ENCODE measurements around the gene PUSL1. TPM values are rescaled to one million over a fixed set of nuclear protein-coding genes. Genes with fewer than 3 reads are reported as not detected.

Gene PUSL1
- total and polyA plus RNA-seq, 2 of the 13 experiments (the other 11 are each of a cell fraction or from before 2014, with no cell fraction given) = 8.3 to 22.2 TPM

- 0 out of 2 replicates have a peak, but pooled peaks have one; percentile 36 for TF ChIP-seq ZFAT (CRISPR knock-in tag; conservative IDR thresholded peaks at IDR 0.05)
- TF ChIP-seq MTA1 (CRISPR knock-in tag; IDR thresholded peaks at IDR 0.05; ENCODE audit: borderline replicate concordance) = no peak
- TF ChIP-seq PHF20 (CRISPR knock-in tag; IDR thresholded peaks at IDR 0.05) = peak; percentile 65
- no peak for TF ChIP-seq SETDB1 (CRISPR knock-in tag; IDR thresholded peaks at IDR 0.05; ENCODE audit: borderline replicate concordance)
- TF ChIP-seq HHEX (CRISPR knock-in tag; IDR thresholded peaks at IDR 0.05) = no peak
- peak; percentile 53 to 56; a peak in 2 of 4 replicates for TF ChIP-seq HMGXB4 (CRISPR knock-in tag; IDR thresholded peaks at IDR 0.05; ENCODE audit: borderline replicate concordance in 1 of 2, low read depth in 1 of 2)
- TF ChIP-seq PCBP2 (optimal IDR thresholded peaks at IDR 0.05; ENCODE audit: low read depth, low read length, poor library complexity, severe bottlenecking) = no peak
- TF ChIP-seq RARA (CRISPR knock-in tag; IDR thresholded peaks at IDR 0.05) = no peak
- 0 out of 2 replicates have a peak, but pooled peaks have one; percentile 22 for TF ChIP-seq POGZ (CRISPR knock-in tag; IDR thresholded peaks at IDR 0.05)
- peak; percentile 86 for TF ChIP-seq HNRNPK (IDR thresholded peaks at IDR 0.05; ENCODE audit: low read depth, low read length, poor library complexity, severe bottlenecking)
- peak; percentile 22; the same call in 1 of the 2 replicates for TF ChIP-seq HNF4A (CRISPR knock-in tag; IDR thresholded peaks at IDR 0.05)
- TF ChIP-seq NFRKB (IDR thresholded peaks at IDR 0.05) = no peak
- TF ChIP-seq ZNF564 (CRISPR knock-in tag; IDR thresholded peaks at IDR 0.05) = 0 out of 2 replicates have a peak, but pooled peaks have one; percentile 44
- TF ChIP-seq CCAR2 (optimal IDR thresholded peaks at IDR 0.05; ENCODE audit: low read depth, low read length) = peak; percentile 82
- TF ChIP-seq ZNF335 (CRISPR knock-in tag; IDR thresholded peaks at IDR 0.05) = no peak
- no peak for TF ChIP-seq ZNF292 (CRISPR knock-in tag; IDR thresholded peaks at IDR 0.05; ENCODE audit: borderline replicate concordance, low read depth)
- no peak for TF ChIP-seq MEF2D (CRISPR knock-in tag; IDR thresholded peaks at IDR 0.05)
- no peak for TF ChIP-seq GZF1 (CRISPR knock-in tag; IDR thresholded peaks at IDR 0.05)
- TF ChIP-seq RBFOX2 (IDR thresholded peaks at IDR 0.05; ENCODE audit: low read depth, low read length) = peak; percentile 69
- TF ChIP-seq ELF4 (CRISPR knock-in tag; IDR thresholded peaks at IDR 0.05; ENCODE audit: borderline replicate concordance) = 0 out of 2 replicates have a peak, but pooled peaks have one; percentile 24
- 0 out of 2 replicates have a peak, but pooled peaks have one; percentile 47 for TF ChIP-seq ATF7-NPFF (CRISPR knock-in tag; IDR thresholded peaks at IDR 0.05; ENCODE audit: low read depth)
- TF ChIP-seq IKZF4 (CRISPR knock-in tag; IDR thresholded peaks at IDR 0.05; ENCODE audit: borderline replicate concordance, low read depth, not compliant biosample characterization) = peak; percentile 52
- 0 out of 2 replicates have a peak, but pooled peaks have one; percentile 17 for TF ChIP-seq CSRNP2 (CRISPR knock-in tag; conservative IDR thresholded peaks at IDR 0.05; ENCODE audit: low read depth)
- peak; percentile 44; the same call in 1 of the 2 replicates for TF ChIP-seq ZSCAN20 (CRISPR knock-in tag; IDR thresholded peaks at IDR 0.05; ENCODE audit: borderline replicate concordance)
- TF ChIP-seq SAFB2 (CRISPR knock-in tag; IDR thresholded peaks at IDR 0.05; ENCODE audit: borderline replicate concordance, low read depth) = peak; percentile 65; the same call in 1 of the 2 replicates
Measured at GRCh38 chr1:1307923-1308755, at the start of gene PUSL1, which contains the start of gene ACAP3 (continued).

Measured in HepG2 (cell line).